DMS114 treated with DMSO at 0.1 percent for 48 hours (cell line): ENCODE data around the gene RPUSD3.

ENCODE experiments used
- DNase-seq: peaks from one replicate; lab custom pipeline; 2025; ENCODE audit not compliant: unreplicated experiment; lab: John Stamatoyannopoulos, UW

Gene RPUSD3

GRCh38 chr3:9834520-9835380 is 9.1 kb downstream of the RPUSD3 start:
- DNase-seq = no peak

- no peak for DNase-seq
Measured at GRCh38 chr3:9833078-9833477, 10.7 kb downstream of the RPUSD3 start.

- no peak for DNase-seq
Measured at GRCh38 chr3:9831253-9831652, 12.6 kb downstream of the RPUSD3 start.

- no peak for DNase-seq
Measured at GRCh38 chr3:9828801-9829755, 14.7 kb downstream of the RPUSD3 start.

GRCh38 chr3:9826815-9827573 is 16.8 kb downstream of the RPUSD3 start:
- DNase-seq = no peak

- no peak for DNase-seq
Measured at GRCh38 chr3:9825451-9826040, 18.3 kb downstream of the RPUSD3 start.

GRCh38 chr3:9820946-9821345 is 22.9 kb downstream of the RPUSD3 start:
- no peak for DNase-seq

GRCh38 chr3:9820543-9820942 is 23.3 kb downstream of the RPUSD3 start:
- DNase-seq = no peak

GRCh38 chr3:9818666-9819335 is 25.0 kb downstream of the RPUSD3 start:
- no peak for DNase-seq

GRCh38 chr3:9817436-9817835 is 26.4 kb downstream of the RPUSD3 start:
- no peak for DNase-seq

- DNase-seq = no peak
Measured at GRCh38 chr3:9815986-9816385, 27.8 kb downstream of the RPUSD3 start.

- no peak for DNase-seq
Measured at GRCh38 chr3:9812870-9813483, 30.8 kb downstream of the RPUSD3 start.

- DNase-seq = no peak
Measured at GRCh38 chr3:9810846-9811245, 33.0 kb downstream of the RPUSD3 start.

GRCh38 chr3:9810433-9810770 is 33.4 kb downstream of the RPUSD3 start:
- DNase-seq = no peak

GRCh38 chr3:9809615-9810432 is 34.0 kb downstream of the RPUSD3 start, which contains the start of gene TTLL3:
TTLL3 (plus strand) TSS chr3:9810262; CDS start chr3:9810662, 400 bp downstream.
- DNase-seq = peak; percentile 35

- no peak for DNase-seq
Measured at GRCh38 chr3:9809239-9809614, 34.6 kb downstream of the RPUSD3 start.

- DNase-seq = no peak
Measured at GRCh38 chr3:9808345-9809037, 35.3 kb downstream of the RPUSD3 start.

GRCh38 chr3:9807981-9808344 is 35.8 kb downstream of the RPUSD3 start:
- no peak for DNase-seq
